ENCODE data around the gene PPP1R26. TPM values are rescaled to one million over a fixed set of nuclear protein-coding genes. Genes with fewer than 3 reads are reported as not detected.

Gene PPP1R26
- polyA plus RNA-seq, 2 of the 4 experiments (the other 2 are of a cell fraction): 8.5 to 12.7 TPM

DNA sequence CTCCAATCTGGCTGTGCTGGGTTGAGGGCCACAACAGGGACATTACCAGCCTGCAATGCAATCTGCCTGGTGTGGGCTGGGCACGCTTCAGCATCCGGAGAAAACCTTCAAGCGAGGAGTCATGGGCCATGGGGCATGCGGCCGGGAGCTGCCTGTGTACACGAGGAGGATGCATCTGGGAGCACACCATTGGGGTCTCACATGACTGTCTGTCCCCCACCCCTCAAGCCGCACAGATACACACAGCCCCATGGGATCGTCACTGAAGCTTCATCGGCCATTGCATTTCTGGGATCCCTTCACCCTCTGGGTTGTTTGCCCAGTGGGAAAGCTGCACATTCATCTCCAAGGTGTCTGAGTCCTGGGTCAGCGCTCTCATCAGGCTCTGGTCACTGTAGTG, 51.5 kb downstream of the PPP1R26 start:
- Histone ChIP-seq H3K4me1 (peaks cover 6% of the 10 kb centered on the region; the same call in 1 of the 3 replicates), H3K4me3 (no peak overlapping the region), H3K9me3 (no peaks in the 10 kb centered on the region), H3K4me2 (no peak overlapping the region), H3K27ac (no peak overlapping the region)
- FAIRE-seq (no peak), DNase-seq (ENCODE audit: low read depth in 1 of 2, low spot score in 1 of 2) (no peak), ATAC-seq (no peak)
- ChIA-PET POLR2A (no interaction called here), CTCF (interaction anchor here (1.0 to 1.2 kb wide), 3 partner anchors 8 to 73 kb away, joined by 3 to 4 read pairs (median 4); no protein-coding TSS in a partner anchor)
- 56% methylated on average over 10 of the region's 10 CpGs for WGBS (ENCODE audit: missing lambda C conversion rate)
- no peak for TF ChIP-seq MAZ (IDR thresholded peaks at IDR 0.05; ENCODE audit: borderline replicate concordance, low read depth, low read length)
- TF ChIP-seq, protein P1, sequence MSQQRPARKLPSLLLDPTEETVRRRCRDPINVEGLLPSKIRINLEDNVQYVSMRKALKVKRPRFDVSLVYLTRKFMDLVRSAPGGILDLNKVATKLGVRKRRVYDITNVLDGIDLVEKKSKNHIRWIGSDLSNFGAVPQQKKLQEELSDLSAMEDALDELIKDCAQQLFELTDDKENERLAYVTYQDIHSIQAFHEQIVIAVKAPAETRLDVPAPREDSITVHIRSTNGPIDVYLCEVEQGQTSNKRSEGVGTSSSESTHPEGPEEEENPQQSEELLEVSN (IDR thresholded peaks at IDR 0.05; ENCODE audit: borderline replicate concordance, low read depth): no peak
- no peak for TF ChIP-seq MAFK (IDR thresholded peaks at IDR 0.05; ENCODE audit: partially characterized antibody)
- TF ChIP-seq FOSB (CRISPR knock-in tag; IDR thresholded peaks at IDR 0.05): no peak
- no peak for TF ChIP-seq CHD4 (IDR thresholded peaks at IDR 0.05; ENCODE audit: borderline replicate concordance)
- TF ChIP-seq, protein P2, sequence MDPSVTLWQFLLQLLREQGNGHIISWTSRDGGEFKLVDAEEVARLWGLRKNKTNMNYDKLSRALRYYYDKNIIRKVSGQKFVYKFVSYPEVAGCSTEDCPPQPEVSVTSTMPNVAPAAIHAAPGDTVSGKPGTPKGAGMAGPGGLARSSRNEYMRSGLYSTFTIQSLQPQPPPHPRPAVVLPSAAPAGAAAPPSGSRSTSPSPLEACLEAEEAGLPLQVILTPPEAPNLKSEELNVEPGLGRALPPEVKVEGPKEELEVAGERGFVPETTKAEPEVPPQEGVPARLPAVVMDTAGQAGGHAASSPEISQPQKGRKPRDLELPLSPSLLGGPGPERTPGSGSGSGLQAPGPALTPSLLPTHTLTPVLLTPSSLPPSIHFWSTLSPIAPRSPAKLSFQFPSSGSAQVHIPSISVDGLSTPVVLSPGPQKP (IDR thresholded peaks at IDR 0.05; ENCODE audit: low read depth, low read length): no peak
- TF ChIP-seq, protein P3, sequence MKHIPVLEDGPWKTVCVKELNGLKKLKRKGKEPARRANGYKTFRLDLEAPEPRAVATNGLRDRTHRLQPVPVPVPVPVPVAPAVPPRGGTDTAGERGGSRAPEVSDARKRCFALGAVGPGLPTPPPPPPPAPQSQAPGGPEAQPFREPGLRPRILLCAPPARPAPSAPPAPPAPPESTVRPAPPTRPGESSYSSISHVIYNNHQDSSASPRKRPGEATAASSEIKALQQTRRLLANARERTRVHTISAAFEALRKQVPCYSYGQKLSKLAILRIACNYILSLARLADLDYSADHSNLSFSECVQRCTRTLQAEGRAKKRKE (CRISPR knock-in tag; IDR thresholded peaks at IDR 0.05; ENCODE audit: low read depth): no peak
- TF ChIP-seq RARB (CRISPR knock-in tag; IDR thresholded peaks at IDR 0.05): no peak
- TF ChIP-seq FOSL2 (IDR thresholded peaks at IDR 0.05): no peak
- TF ChIP-seq FOSL2 (CRISPR knock-in tag; IDR thresholded peaks at IDR 0.05): no peak
- no peak for TF ChIP-seq CBX2 (IDR thresholded peaks at IDR 0.05; ENCODE audit: borderline replicate concordance, low read depth)
- TF ChIP-seq JUNB (IDR thresholded peaks at IDR 0.05): no peak
- TF ChIP-seq MYC (IDR thresholded peaks at IDR 0.05; ENCODE audit: borderline replicate concordance, low read length): no peak
- TF ChIP-seq KDM1A (IDR thresholded peaks at IDR 0.05; ENCODE audit: low read depth): no peak
- no peak for TF ChIP-seq NPAS2 (CRISPR knock-in tag; IDR thresholded peaks at IDR 0.05; ENCODE audit: borderline replicate concordance)
- no peak for TF ChIP-seq HOXB13 (CRISPR knock-in tag; IDR thresholded peaks at IDR 0.05; ENCODE audit: low read depth)

DNA sequence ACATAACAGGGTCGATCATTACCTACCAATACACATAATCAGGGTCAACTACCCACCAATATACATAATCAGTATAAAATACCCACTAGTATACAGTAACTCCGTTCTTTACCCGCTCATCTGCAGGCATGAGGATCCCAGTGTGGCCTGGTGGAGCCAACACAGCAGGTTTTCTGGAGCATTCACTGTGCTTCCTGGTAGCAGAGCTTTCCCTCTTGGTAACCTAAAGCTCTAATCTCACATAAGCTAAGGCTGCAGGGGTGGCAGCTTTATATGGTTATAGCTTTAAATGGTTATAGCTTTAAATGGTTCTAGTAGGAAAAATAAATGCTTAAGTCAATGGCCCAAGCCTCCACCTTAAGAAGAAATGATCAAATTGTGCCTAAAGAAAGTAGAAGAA, 53.5 kb downstream of the PPP1R26 start:
- no peak overlapping the region for H3K4me3 ChIP-seq
- ChIA-PET POLR2A (interaction anchor here (1.0 kb wide), 1 partner anchor 15 kb away, joined by 3 read pairs; no protein-coding TSS in a partner anchor), CTCF (interaction anchor here (1.5 kb wide), 1 partner anchor 28 kb away, joined by 8 read pairs; no protein-coding TSS in a partner anchor)
- DNase-seq (ENCODE audit: low read depth in 1 of 2, low spot score in 1 of 2): peak in 1 of 2 experiments; percentile 21
- 59% methylated on average over 3 of the region's 3 CpGs for WGBS (ENCODE audit: missing lambda C conversion rate)
- TF ChIP-seq CHD4 (IDR thresholded peaks at IDR 0.05; ENCODE audit: borderline replicate concordance) (no peak), SMC3 (IDR thresholded peaks at IDR 0.05) (no peak), RARB (CRISPR knock-in tag; IDR thresholded peaks at IDR 0.05) (no peak), KDM1A (IDR thresholded peaks at IDR 0.05; ENCODE audit: low read depth) (no peak), PHF8 (IDR thresholded peaks at IDR 0.05; ENCODE audit: borderline replicate concordance, low read depth) (no peak), ZC3H11A (IDR thresholded peaks at IDR 0.05) (no peak), SREBF2 (IDR thresholded peaks at IDR 0.05) (no peak), FOSL2 (IDR thresholded peaks at IDR 0.05) (no peak), FOSL2 (CRISPR knock-in tag; IDR thresholded peaks at IDR 0.05) (no peak), POLR2AphosphoS2 (conservative IDR thresholded peaks at IDR 0.05; ENCODE audit: low read length) (no peak), GATA3 (IDR thresholded peaks at IDR 0.05; ENCODE audit: borderline replicate concordance) (no peak), BHLHE40 (IDR thresholded peaks at IDR 0.05; ENCODE audit: low read depth, low read length) (no peak), MAZ (IDR thresholded peaks at IDR 0.05; ENCODE audit: borderline replicate concordance, low read depth, low read length) (no peak), HOXB13 (CRISPR knock-in tag; IDR thresholded peaks at IDR 0.05; ENCODE audit: low read depth) (no peak), NR3C1 (IDR thresholded peaks at IDR 0.05) (no peak)
- TF ChIP-seq, protein P1 (IDR thresholded peaks at IDR 0.05; ENCODE audit: borderline replicate concordance, low read depth): no peak
- TF ChIP-seq, protein P4, sequence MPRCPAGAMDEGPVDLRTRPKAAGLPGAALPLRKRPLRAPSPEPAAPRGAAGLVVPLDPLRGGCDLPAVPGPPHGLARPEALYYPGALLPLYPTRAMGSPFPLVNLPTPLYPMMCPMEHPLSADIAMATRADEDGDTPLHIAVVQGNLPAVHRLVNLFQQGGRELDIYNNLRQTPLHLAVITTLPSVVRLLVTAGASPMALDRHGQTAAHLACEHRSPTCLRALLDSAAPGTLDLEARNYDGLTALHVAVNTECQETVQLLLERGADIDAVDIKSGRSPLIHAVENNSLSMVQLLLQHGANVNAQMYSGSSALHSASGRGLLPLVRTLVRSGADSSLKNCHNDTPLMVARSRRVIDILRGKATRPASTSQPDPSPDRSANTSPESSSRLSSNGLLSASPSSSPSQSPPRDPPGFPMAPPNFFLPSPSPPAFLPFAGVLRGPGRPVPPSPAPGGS (IDR thresholded peaks at IDR 0.05): no peak
- TF ChIP-seq, protein P5, sequence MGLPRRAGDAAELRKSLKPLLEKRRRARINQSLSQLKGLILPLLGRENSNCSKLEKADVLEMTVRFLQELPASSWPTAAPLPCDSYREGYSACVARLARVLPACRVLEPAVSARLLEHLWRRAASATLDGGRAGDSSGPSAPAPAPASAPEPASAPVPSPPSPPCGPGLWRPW (IDR thresholded peaks at IDR 0.05): no peak
- FAIRE-seq: no peak
- no peak overlapping the region for H3K4me2 ChIP-seq
- H3K9me3 ChIP-seq: no peaks in the 10 kb centered on the region
- H3K27ac ChIP-seq: no peak overlapping the region
- peak; percentile 57 to 76 for ATAC-seq
- H3K4me1 ChIP-seq: no peaks in the 10 kb centered on the region

Data from A549 (cell line).